ENCODE data around the gene POGLUT2.

Gene POGLUT2

DNA sequence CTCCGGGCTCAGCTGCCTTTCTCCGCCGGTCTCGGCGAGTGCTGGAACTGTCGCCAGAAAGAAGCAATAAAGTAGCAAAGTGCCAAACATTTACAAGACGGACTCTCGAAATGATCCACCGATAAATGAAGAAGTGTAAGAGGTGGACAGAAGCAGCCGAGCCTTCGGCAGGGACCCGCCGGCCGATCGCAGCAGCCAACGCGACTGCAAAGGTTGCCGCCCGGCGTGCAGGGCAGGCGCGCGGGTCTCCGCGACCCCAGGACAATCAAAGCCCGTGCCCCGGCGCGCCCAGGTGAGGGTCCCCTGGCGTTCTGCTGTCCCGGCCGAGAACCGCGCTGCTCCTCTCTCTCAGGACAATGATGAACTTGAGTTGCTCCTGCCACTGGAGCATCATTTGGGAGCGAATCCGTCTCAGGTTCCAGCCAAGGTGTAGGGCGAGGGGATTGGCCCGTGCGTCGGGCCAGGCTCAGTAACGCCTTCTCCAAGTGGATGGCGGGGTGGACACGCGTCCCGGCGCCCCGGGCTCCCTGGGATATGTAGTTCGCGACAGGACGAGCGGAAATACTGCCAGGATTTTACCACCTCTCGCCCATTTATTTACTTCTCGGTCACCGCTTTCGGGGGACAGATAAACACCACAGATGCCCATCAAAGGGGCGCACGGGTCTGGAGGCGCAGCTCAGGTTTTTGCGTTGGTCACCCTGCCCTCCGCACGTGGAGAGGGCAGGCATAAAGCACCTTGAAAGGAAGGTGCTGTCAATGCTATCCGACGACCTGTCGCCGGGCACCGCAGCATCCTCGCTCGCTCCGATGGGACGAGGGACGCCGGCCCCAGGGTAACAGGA lies at the start of gene POGLUT2, which contains the start of gene BIVM:
POGLUT2 (minus strand) TSS at position 396 of the 845 bp plus-strand sequence; CDS start at position 90, 306 bp downstream.
BIVM (plus strand) TSS at position 539 of the 845 bp plus-strand sequence. CDS start 8,149 bp downstream, outside the sequence.
- DNase-seq (ENCODE audit: low read depth in 2 of 2) = peak in 1 of 2 donors; percentile 45

DNA sequence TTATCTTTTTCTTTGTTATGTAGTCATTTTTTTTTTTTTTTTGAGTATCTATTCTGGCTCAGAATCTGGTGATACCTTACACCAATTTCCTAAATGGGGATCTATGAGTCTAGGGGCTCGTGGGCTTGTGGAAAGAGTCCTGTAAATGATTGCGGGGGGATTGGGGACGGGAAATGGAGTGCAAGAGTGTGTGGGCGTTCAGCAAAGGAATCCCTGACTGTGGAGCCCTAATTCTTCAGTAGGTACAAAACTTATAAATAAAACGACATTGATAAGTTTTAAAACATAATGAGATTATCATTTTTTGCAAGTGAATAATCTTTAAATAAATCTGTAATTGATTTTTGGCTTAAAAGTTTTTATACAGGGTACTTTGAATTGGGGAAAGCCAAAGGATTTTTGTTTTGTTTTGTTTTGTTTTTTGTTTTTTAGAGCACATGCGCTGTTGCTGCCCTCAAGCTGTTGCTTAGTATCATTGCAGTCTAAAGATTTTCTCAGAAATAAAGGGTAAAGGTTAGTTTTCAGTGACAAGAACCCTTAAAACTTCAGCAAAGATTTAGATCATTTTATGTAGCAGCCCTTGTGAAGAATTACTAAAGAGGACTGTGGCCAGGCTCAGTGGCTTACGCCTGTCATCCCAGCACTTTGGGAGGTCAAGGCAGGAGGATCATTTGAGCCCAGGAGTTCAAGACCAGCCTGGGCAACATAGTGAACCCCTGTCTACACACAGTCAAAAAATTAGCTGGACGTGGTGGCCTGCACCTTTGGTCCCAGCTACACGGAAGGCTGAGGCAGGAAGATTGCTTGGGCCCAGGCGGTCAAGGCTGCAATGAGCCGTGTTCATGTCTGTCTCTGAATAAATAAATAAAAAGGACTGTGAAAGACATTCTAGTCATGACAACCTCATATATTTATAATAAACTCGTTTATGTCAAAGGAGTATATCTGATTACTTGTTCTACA lies 48.8 kb upstream of the POGLUT2 start:
- no peak for DNase-seq (ENCODE audit: low read depth in 2 of 2)

DNA sequence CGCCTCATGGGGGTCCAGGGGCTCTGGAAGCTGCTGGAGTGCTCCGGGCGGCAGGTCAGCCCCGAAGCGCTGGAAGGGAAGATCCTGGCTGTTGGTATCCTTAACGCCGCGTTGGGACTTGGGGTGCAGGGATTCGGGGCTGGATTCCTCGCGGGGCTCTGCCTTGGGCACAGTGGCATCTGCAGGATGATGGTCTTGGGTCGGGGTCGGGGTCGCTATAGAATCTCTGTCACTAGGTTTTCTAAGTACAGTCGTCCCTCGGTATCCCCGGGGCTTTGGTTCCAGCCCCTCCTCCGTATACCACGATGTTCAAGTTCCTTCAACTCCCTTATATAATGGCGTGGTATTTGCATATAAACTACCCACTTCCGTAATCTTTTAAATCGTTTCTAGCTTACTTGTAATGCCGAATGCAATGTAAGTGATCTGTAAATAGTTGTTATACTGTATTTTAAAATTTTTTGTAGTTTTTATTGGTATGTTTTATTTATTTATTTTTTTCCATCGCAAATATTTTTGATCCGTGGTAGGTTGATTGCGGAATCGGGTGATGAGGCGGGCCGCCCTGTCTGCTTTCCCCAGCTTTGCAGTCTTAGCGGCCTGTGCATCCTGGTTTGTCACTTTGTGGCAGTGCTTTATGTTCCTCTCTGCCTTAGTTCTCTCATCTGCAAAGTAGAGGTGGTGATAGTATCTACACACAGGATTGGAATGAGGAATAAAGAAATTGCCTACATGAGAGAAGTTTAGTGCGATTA lies 47.7 kb upstream of the POGLUT2 start:
- DNase-seq (ENCODE audit: low read depth in 2 of 2) = peak in 1 of 2 donors; percentile 19

DNA sequence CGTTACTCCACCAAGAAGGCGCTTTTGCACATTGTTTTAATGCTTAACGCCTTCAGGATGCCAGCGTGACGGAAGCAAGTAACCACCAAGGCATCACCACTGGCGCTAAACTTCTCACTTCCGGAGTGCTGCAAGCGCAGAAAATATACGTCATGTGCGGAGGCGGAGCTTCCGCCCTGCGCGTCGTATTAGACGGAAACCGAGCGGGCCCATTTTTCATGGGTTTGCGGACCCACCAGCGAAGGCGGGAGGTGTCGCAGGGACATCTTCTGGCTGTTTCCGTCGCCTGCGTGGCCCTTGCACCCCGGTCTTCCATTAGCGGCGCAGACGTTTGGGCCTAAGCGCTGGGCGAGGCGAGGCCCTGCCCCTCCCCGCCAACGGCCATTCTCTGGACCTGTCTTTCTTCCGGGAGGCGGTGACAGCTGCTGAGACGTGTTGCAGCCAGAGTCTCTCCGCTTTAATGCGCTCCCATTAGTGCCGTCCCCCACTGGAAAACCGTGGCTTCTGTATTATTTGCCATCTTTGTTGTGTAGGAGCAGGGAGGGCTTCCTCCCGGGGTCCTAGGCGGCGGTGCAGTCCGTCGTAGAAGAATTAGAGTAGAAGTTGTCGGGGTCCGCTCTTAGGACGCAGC lies 47.0 kb upstream of the POGLUT2 start, which contains the start of gene ERCC5:
ERCC5 (plus strand) TSS at position 403 of the 631 bp plus-strand sequence. CDS start 235 bp downstream, outside the sequence.
- DNase-seq (ENCODE audit: low read depth in 2 of 2) = peak; percentile 92 to 93

DNA sequence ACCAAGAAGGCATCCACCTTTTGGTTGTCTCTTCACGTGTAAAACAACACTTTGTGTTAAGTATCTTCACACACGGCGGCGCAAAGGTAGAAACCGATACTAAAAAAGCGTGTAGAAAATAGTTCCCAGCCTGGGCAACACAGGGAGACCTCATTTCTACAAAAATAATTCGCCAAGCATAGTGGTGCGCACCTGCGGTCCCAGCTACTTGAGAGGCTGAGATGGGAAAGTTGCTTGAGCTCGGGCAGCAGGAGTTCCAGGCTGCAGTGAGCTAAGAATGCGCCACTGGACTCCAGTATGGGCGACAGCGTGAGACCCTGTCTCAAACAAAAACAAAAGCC lies 46.5 kb upstream of the POGLUT2 start:
- no peak for DNase-seq (ENCODE audit: low read depth in 2 of 2)

DNA sequence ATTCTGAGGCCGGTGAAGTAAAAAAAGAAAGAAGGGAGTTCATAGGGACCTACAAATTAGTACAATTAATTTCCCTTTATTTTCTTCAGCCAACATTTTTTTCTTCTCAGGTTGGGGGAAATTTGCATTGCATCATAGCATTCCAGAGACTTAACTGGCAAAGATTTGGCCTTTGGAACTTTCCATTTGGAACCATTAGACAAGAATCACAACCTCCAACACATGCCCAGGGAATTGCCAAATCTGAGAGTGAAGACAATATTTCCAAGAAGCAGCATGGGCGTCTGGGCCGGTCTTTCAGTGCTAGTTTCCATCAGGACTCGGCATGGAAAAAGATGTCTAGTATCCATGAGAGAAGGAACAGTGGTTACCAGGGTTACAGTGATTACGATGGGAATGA lies 40.7 kb upstream of the POGLUT2 start:
- no peak for DNase-seq (ENCODE audit: low read depth in 2 of 2)

DNA sequence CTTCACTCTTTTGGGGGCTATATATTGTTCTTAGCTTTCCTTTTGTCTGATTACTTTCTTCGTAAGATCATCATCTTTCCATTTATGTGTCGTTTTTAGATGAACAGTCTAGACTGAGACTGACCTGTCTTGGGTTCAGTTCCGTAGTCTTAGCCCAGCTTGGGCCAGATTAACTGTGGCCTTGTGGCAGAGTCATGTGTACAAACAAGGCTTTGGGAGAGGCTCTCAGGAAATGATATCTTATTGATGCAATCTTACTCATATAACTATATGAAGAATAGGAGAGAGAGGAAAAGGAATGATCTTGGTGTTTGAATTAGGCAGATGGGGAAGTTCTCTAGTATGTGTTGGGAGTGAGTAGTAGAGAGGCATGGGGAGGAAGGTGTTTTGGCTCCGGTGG lies 40.2 kb upstream of the POGLUT2 start:
- no peak for DNase-seq (ENCODE audit: low read depth in 2 of 2)

DNA sequence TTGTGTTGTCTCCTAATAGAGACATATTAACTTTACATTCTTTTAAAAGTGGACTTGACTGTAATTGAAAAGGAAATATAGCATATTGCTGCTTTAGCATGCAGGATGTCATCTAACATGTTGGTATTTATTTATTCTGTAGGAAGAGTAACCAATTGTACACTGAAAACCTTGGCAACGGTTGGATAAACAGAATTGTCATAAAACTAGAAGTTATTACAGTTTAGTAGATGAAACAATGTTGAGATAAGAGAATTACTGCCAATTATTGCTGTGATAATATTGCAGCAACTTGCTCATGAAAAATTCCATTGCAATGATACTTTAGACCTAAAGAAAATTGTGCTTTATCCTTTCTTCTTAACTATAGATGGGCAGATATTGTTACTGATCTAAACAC lies 39.5 kb upstream of the POGLUT2 start:
- no peak for DNase-seq (ENCODE audit: low read depth in 2 of 2)

DNA sequence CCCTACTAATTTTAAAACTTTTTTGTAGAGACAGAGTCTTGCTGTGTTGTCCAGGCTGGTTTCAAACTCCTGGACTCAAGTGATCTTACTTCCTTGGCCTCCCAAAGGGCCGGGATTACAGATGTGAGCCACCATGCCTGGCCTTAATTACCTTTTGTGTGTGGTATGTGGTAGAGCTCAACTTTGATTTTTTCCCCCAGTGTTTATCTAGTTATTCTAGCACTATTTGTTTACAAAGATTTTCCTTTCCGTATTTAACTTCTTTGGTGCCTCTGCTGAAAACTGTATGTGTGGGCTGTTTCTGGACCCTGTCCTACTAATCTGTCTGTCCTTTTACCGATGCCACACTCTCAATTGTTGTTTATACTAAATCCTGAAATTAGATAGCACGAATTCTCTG lies 37.7 kb upstream of the POGLUT2 start:
- no peak for DNase-seq (ENCODE audit: low read depth in 2 of 2)

DNA sequence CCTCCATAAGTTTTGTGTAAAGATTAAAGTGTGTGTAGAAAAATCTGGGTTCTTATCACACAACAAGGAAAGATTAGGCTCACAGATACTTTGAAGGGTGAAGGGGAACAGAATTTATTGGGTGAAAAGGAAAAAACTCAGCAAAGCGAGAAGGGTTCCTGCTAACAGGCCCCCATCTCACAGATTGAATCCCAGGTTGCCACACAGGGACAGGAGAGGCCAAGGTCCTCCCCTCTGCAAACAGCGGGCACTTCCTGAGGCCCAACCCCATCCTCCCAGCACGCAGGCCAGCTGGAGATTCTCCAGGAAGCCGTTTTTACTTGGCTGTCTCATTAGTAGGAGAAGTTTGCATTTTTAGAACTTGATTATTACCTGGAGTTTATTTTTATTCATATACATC lies 31.9 kb upstream of the POGLUT2 start:
- no peak for DNase-seq (ENCODE audit: low read depth in 2 of 2)

DNA sequence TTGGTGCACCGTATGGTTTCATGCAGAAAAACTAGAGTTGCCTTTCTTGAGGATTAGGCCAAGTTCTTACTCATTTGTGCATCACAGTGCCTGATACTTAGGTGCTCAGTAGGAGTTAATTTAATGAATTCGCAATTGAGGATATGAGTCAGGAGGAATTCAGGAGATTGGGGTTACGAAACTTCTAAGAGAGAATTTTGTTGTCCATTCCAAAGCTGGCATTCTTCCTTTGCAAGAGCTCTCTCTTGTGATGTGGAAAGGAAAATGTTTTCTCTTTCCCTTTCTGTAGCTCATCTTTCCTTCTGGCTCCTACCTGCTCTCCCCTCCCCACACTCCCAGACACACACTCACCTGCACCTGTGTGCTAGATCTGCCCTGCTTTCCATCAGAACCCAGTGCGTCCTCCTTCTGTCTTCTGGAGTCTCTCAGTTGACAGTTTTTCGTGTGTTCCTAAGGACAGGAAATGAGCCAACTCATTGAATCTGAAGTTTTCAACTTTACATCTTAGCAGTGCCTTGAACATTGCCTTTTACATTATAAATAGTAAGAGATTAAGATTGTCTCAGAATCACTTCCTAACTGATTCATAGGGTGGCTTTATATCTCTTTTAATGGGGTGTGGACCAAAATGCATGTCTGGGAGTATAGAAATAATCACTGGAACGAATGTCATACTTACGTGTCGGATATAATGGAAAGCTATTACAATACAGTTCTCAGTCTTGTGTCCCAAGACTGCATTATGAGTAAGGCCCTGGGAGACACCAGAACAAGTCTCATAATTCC lies 27.3 kb upstream of the POGLUT2 start:
- no peak for DNase-seq (ENCODE audit: low read depth in 2 of 2)

DNA sequence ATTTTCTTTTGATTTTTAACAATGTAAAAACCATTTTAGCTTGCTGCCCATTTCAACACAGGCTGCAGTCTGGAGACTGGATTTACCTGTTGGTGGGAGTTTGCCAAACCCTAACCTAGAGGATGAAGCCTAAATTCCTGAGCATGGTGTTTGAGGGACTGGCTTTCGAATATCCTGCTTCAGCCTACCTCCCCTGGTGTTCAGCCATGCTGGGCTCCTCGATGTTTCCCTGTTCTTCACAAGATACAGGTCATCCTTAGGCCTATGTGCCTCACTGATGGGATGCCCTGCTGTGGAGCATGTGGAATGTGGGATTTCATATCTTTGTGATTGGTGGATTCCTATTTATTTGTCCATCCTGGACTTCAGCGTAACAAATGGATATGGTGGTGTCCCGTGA lies 26.6 kb upstream of the POGLUT2 start:
- no peak for DNase-seq (ENCODE audit: low read depth in 2 of 2)

DNA sequence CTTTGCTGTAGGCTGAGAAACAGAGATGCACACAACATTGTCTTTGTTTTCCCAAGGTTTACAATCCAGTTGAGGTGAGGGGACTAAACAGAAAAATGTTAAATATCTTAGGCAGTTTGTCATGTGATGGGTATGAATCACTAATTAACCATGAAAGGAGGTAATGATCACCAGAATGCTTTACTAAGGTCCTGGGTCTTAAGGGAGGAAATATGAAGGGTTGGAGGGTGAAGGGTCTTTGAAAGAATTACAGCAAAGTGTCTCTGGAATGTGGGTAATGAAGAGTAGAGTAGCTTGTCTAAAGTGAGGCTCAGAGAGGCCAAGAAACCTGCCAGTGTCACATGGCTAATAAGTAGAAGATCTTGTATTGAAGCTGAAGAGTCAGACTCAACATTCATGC lies 19.1 kb upstream of the POGLUT2 start:
- no peak for DNase-seq (ENCODE audit: low read depth in 2 of 2)

DNA sequence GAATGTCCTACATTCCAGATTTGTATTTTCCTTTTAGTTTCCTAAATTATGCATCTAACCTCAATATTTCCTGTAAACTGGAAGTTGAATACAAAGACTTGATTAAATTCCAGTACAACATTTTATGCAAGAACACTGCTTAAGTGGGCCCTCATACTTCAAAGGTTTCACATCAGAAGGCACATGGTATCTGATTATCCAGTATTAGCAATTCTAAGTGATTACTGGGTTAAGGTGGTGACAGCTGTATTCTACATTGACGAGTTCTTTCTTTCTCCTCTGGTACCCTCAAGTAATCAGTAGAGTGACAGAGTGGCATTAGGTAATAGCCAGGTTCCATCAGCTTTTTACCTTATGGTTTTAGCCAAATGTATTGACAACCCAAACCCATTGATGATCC lies 18.5 kb upstream of the POGLUT2 start:
- no peak for DNase-seq (ENCODE audit: low read depth in 2 of 2)

DNA sequence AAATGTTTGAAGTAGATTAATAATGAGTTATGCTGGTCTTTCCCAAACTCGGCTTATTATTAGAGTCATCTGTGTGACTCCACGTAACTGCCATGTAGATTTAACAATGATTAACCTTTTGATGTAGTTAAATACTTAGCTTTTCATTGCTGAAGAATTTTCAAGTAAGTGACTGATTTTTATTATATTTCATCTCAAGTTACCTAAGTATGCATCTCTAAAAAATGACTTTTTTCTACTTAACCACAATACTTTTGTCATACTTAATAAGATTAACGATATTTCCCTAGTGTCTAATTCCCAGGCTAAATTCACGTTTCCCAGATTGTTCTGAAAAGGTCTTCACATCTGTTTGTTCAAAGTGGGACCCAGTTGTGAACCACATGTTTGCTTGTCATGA lies 17.9 kb upstream of the POGLUT2 start:
- no peak for DNase-seq (ENCODE audit: low read depth in 2 of 2)

DNA sequence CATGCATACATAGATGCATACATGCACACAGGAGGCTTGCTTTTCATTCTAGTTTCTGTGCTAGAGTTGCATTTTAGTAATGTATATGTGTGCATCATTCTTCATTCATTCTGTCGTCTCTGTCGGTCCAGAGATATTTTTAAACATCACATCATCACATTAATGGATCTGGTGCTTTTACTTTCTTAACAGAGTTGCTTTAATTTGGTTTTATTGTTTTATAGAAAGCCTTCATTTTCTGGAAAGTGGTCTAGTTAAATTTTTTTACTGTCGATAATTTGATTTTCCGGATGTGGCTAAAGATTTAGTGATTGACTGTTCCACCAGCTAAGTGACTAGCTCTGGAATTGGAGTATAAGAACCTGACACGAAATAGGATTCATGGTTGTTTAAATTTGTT lies 17.0 kb upstream of the POGLUT2 start:
- DNase-seq (ENCODE audit: low read depth in 2 of 2) = no peak

DNA sequence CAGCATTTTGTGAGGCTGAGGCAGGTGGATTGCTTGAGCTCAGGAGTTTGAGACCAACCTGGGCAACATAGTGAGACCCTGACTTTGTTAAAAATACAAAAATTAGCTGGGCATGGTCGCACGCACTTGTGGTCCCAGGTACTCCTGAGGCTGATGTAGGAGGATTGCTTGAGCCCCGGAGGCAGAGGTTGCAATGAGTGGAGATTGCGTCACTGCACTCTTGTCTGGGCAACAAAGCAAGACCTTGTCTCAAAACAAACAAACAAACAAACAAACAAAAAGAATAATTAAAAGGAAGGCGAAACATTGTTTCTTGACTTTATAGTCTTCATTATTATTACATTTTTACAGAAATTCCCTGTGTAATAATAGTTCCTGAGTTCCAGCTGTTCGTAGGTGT lies 16.0 kb upstream of the POGLUT2 start:
- DNase-seq (ENCODE audit: low read depth in 2 of 2) = no peak

DNA sequence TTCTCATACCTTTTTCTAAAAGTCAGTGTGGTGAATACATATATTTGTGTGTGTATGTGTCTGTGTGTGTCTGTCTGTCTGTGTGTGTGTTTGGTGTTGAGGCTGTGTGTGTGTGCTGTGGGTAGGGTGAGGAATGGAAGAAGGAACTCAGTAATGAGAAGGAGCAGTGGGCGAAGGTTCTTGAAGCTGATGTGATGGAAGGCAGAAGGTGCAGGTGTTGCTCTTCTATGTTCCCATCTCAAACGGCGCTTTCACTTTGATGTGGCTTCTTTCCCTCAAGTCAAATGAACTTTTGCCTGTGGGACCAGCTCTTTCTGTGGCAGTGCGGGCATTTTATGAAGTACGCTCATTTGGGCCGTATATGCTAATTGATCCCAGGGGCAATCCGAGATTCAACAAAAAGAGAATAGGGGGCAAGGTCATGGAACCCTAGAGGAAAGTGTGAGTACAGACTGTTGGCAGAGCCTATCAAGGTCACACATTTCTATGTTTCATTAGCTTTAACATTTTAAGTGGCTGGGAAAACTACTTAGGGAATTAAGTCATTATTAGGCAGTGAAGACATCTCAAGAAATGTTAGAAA lies 15.3 kb upstream of the POGLUT2 start:
- no peak for DNase-seq (ENCODE audit: low read depth in 2 of 2)

DNA sequence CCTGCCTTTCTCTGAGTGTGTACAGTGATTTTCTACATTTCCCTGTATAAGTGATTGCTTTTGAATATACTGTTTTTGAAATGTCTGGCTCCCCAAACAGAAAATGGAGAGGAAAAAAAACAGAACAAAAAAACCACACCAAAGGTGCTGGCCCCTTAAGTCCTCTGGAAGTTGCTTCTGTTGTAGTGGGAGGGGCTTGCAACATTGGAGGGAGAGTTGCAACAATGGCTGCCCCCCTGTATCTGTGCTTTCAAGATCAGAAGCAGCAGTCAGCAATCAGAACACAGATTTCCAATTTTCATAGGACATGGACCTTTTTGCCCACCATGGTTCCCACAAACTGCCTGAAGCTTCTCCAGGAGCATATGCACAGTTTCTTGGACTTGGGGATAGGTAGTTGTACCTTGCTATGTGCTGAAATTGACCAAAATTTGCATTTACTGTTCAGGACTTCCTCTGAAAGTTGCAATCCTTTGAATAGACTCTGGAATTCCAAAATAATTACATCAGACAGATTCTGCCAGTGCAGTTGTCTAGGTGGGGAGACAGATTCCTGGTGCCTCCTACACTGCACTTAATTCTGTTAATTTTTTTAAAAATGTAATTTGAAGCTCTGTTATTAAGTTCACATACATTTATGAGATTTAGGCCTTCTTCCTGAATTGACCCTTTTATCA lies 14.0 kb upstream of the POGLUT2 start:
- DNase-seq (ENCODE audit: low read depth in 2 of 2) = no peak

DNA sequence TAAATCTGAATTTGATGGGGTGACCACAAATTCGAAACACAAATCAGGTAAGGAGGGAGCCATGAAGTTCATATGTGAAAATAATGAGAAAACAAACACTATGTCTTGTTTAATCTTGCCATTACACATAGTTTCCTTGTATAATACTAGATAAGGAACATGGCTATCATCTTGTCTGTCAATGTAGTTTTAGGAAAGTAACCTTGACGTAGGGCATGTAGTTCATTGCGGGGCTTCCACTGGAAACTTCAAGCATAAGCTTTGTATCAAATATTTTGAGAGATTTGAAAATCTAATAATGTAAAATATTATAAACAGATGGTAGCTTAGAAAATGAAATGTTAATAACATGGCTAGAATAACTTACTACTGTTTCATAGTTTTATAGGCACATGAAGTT lies 8.9 kb upstream of the POGLUT2 start:
- no peak for DNase-seq (ENCODE audit: low read depth in 2 of 2)

All from activated CD8-positive, alpha-beta memory T cell treated with anti-CD3 and anti-CD28 coated beads for 4 hours (primary cell).